Activated naive CD4-positive, alpha-beta T cell treated with anti-CD3 and anti-CD28 coated beads for 36 hours (primary cell): ENCODE results near the gene EEF1A2. TPM values are rescaled to one million over a fixed set of nuclear protein-coding genes. Genes with fewer than 3 reads are reported as not detected.

ENCODE experiments used
- CTCF ChIA-PET: fragments of 350-600 bp; sonication (Branson Sonifier 250); formaldehyde crosslinking; loops from one replicate; lab custom pipeline; 2021; ENCODE audit warnings: antibody characterized with exemption; lab: Charles Lee
- DNase-seq: peaks from one replicate; pipeline ENCODE4 v3.0.0-alpha.2; 2020
- H3K27ac Mint-ChIP-seq: one replicate; pipeline ENCODE4 v1.8.0; 2021; ENCODE audit warnings: mild to moderate bottlenecking, mixed read lengths
- H3K27me3 Mint-ChIP-seq: one replicate; pipeline ENCODE4 v1.8.0; 2021; ENCODE audit warnings: low read depth, mixed read lengths
- H3K36me3 Mint-ChIP-seq: one replicate; pipeline ENCODE4 v1.8.0; 2021; ENCODE audit warnings: low read depth, mixed read lengths
- H3K4me1 Mint-ChIP-seq: one replicate; pipeline ENCODE4 v1.8.0; 2021; ENCODE audit warnings: low read depth, mixed read lengths
- H3K4me3 Mint-ChIP-seq: one replicate; pipeline ENCODE4 v1.8.0; 2021; ENCODE audit warnings: mild to moderate bottlenecking, moderate library complexity, mixed read lengths
- H3K9me3 Mint-ChIP-seq: one replicate; pipeline ENCODE4 v1.8.0; 2021; ENCODE audit warnings: mixed read lengths
- intact Hi-C: fragments of 100-400 bp; cut with micrococcal nuclease; formaldehyde crosslinking; loops from one replicate; pipeline ENCODE4 v1.15.1; 2023
- total RNA-seq, 2 experiments: library from RNA; stranded (reverse); gene quantifications; one replicate each; pipeline ENCODE4 v1.2.3, GENCODE V29; 2021

EEF1A2 gene
- total RNA-seq, 2 experiments from 2014 or later: 0.12 TPM; not detected in 1

GRCh38 chr20:63454731-63455567, 43.9 kb downstream of the EEF1A2 start:
- no peaks in the 10 kb centered on the region for H3K9me3 Mint-ChIP-seq
- DNase-seq: no peak

GRCh38 chr20:63452821-63453523, 45.9 kb downstream of the EEF1A2 start:
- H3K4me3 Mint-ChIP-seq: no peak overlapping the region
- H3K36me3 Mint-ChIP-seq: no peaks in the 10 kb centered on the region
- peaks cover 21% of the 10 kb centered on the region for H3K27me3 Mint-ChIP-seq
- intact Hi-C loops: no loop called here
- DNase-seq: peak; percentile 30
- H3K27ac Mint-ChIP-seq: no peak overlapping the region
- no peaks in the 10 kb centered on the region for H3K9me3 Mint-ChIP-seq
- no peaks in the 10 kb centered on the region for H3K4me1 Mint-ChIP-seq
- CTCF ChIA-PET: interaction anchor here (0.5 to 0.9 kb wide), 4 partner anchors 15 to 667 kb away, joined by 3 to 5 read pairs (median 4); no protein-coding TSS in a partner anchor

More at GRCh38 chr20:63454731-63455567, 43.9 kb downstream of the EEF1A2 start:
- no peak overlapping the region for H3K4me3 Mint-ChIP-seq
- peaks cover 19% of the 10 kb centered on the region for H3K27me3 Mint-ChIP-seq
- CTCF ChIA-PET: no interaction called here
- no peaks in the 10 kb centered on the region for H3K4me1 Mint-ChIP-seq
- no peaks in the 10 kb centered on the region for H3K36me3 Mint-ChIP-seq
- H3K27ac Mint-ChIP-seq: no peak overlapping the region
- intact Hi-C loops: no loop called here

GRCh38 chr20:63452341-63452740, 46.5 kb downstream of the EEF1A2 start:
- intact Hi-C loops: no loop called here
- no peaks in the 10 kb centered on the region for H3K9me3 Mint-ChIP-seq
- peaks cover 26% of the 10 kb centered on the region for H3K27me3 Mint-ChIP-seq
- no peak overlapping the region for H3K27ac Mint-ChIP-seq
- CTCF ChIA-PET: interaction anchor here (0.5 to 0.9 kb wide), 3 partner anchors 15 to 369 kb away, joined by 3 to 5 read pairs (median 4); no protein-coding TSS in a partner anchor
- no peak overlapping the region for H3K4me3 Mint-ChIP-seq
- no peak for DNase-seq
- H3K4me1 Mint-ChIP-seq: no peaks in the 10 kb centered on the region
- H3K36me3 Mint-ChIP-seq: no peaks in the 10 kb centered on the region

GRCh38 chr20:63451821-63452220, 47.1 kb downstream of the EEF1A2 start:
- peaks cover 30% of the 10 kb centered on the region for H3K27me3 Mint-ChIP-seq
- DNase-seq: no peak
- intact Hi-C loops: no loop called here
- H3K36me3 Mint-ChIP-seq: no peaks in the 10 kb centered on the region
- no peak overlapping the region for H3K27ac Mint-ChIP-seq
- H3K4me1 Mint-ChIP-seq: no peaks in the 10 kb centered on the region
- H3K4me3 Mint-ChIP-seq: no peak overlapping the region
- CTCF ChIA-PET: interaction anchor here (1.0 kb wide), 1 partner anchor 343 kb away, joined by 3 read pairs; no protein-coding TSS in a partner anchor
- H3K9me3 Mint-ChIP-seq: no peaks in the 10 kb centered on the region

GRCh38 chr20:63449796-63450730, 48.8 kb downstream of the EEF1A2 start:
- no peak for DNase-seq
- H3K4me3 Mint-ChIP-seq: no peak overlapping the region
- no peak overlapping the region for H3K27ac Mint-ChIP-seq
- CTCF ChIA-PET: no interaction called here
- intact Hi-C loops: no loop called here
- no peaks in the 10 kb centered on the region for H3K36me3 Mint-ChIP-seq
- peaks cover 25% of the 10 kb centered on the region for H3K27me3 Mint-ChIP-seq
- H3K9me3 Mint-ChIP-seq: no peaks in the 10 kb centered on the region
- no peaks in the 10 kb centered on the region for H3K4me1 Mint-ChIP-seq

- Mint-ChIP-seq H3K4me1 (no peaks in the 10 kb centered on the region), H3K9me3 (no peaks in the 10 kb centered on the region), H3K27me3 (peaks cover 18% of the 10 kb centered on the region), H3K4me3 (no peak overlapping the region), H3K27ac (no peak overlapping the region), H3K36me3 (no peaks in the 10 kb centered on the region)
- intact Hi-C loops: no loop called here
- DNase-seq: no peak
- CTCF ChIA-PET: no interaction called here
Measured at GRCh38 chr20:63449025-63449424, 49.9 kb downstream of the EEF1A2 start.

GRCh38 chr20:63448031-63448430, 50.9 kb downstream of the EEF1A2 start:
- intact Hi-C loops: no loop called here
- H3K27ac Mint-ChIP-seq: no peak overlapping the region
- DNase-seq: no peak
- H3K4me1 Mint-ChIP-seq: no peaks in the 10 kb centered on the region
- CTCF ChIA-PET: no interaction called here
- peaks cover 12% of the 10 kb centered on the region for H3K27me3 Mint-ChIP-seq
- no peaks in the 10 kb centered on the region for H3K36me3 Mint-ChIP-seq
- H3K4me3 Mint-ChIP-seq: no peak overlapping the region
- H3K9me3 Mint-ChIP-seq: no peaks in the 10 kb centered on the region

GRCh38 chr20:63447320-63447719, 51.6 kb downstream of the EEF1A2 start:
- intact Hi-C loops: no loop called here
- H3K27ac Mint-ChIP-seq: no peak overlapping the region
- no peak for DNase-seq
- no peak overlapping the region for H3K4me3 Mint-ChIP-seq
- H3K4me1 Mint-ChIP-seq: peaks cover 7% of the 10 kb centered on the region
- H3K36me3 Mint-ChIP-seq: no peaks in the 10 kb centered on the region
- peaks cover 4% of the 10 kb centered on the region for H3K9me3 Mint-ChIP-seq
- CTCF ChIA-PET: no interaction called here
- peaks cover 12% of the 10 kb centered on the region for H3K27me3 Mint-ChIP-seq

GRCh38 chr20:63446216-63447024, 52.5 kb downstream of the EEF1A2 start:
- Mint-ChIP-seq H3K36me3 (no peaks in the 10 kb centered on the region), H3K27me3 (peaks cover 12% of the 10 kb centered on the region), H3K4me1 (peaks cover 16% of the 10 kb centered on the region), H3K27ac (no peak overlapping the region), H3K4me3 (no peak overlapping the region), H3K9me3 (peaks cover 6% of the 10 kb centered on the region)
- no peak for DNase-seq
- CTCF ChIA-PET: interaction anchor here (0.7 to 1.2 kb wide), 2 partner anchors 9 to 50 kb away, joined by 3 to 4 read pairs; no protein-coding TSS in a partner anchor
- intact Hi-C loops: no loop called here

GRCh38 chr20:63445075-63445734, 53.7 kb downstream of the EEF1A2 start:
- intact Hi-C loops: no loop called here
- H3K9me3 Mint-ChIP-seq: peaks cover 6% of the 10 kb centered on the region

GRCh38 chr20:63444548-63444947, 54.3 kb downstream of the EEF1A2 start:
- no peak for DNase-seq
- H3K27ac Mint-ChIP-seq: no peak overlapping the region
- intact Hi-C loops: loop anchor here (5.0 kb wide), 3 partner anchors 33 to 193 kb away; partner anchors contain the start of gene PTK6
- no peaks in the 10 kb centered on the region for H3K36me3 Mint-ChIP-seq
- H3K4me1 Mint-ChIP-seq: peaks cover 20% of the 10 kb centered on the region
- CTCF ChIA-PET: no interaction called here
- H3K27me3 Mint-ChIP-seq: peaks cover 11% of the 10 kb centered on the region
- H3K4me3 Mint-ChIP-seq: no peak overlapping the region
- peaks cover 6% of the 10 kb centered on the region for H3K9me3 Mint-ChIP-seq

More at GRCh38 chr20:63445075-63445734, 53.7 kb downstream of the EEF1A2 start:
- Mint-ChIP-seq H3K4me3 (no peak overlapping the region), H3K27ac (no peak overlapping the region), H3K36me3 (no peaks in the 10 kb centered on the region), H3K4me1 (peaks cover 20% of the 10 kb centered on the region), H3K27me3 (peaks cover 11% of the 10 kb centered on the region)
- DNase-seq: no peak
- CTCF ChIA-PET: interaction anchor here (0.7 to 1.2 kb wide), 2 partner anchors 8 to 51 kb away, joined by 3 to 4 read pairs; no protein-coding TSS in a partner anchor
